GM12878 (cell line): ENCODE data around the gene CLIP1. TPM values are rescaled to one million over a fixed set of nuclear protein-coding genes. Genes with fewer than 3 reads are reported as not detected.

Source experiments
- ATAC-seq: fragments of 200-7000 bp; cut with Tn5 transposase; 3 replicates; pipeline ENCODE4 v1.9.1; 2020; ENCODE audit warnings: mild to moderate bottlenecking, moderate library complexity
- BruUV-seq: library from RNA; stranded (reverse); fragments of 400-500 nt; replicated peaks from 2 replicates; lab custom pipeline; 2021; lab: Mats Ljungman, UMichigan
- CTCF ChIA-PET: fragments of 300-600 bp; sonication (Branson Sonifier 250); formaldehyde crosslinking; extraction: SDS; loops from one replicate; lab custom pipeline; 2021; ENCODE audit warnings: inconsistent platforms; lab: Yijun Ruan, JAX
- POLR2A ChIA-PET: fragments of 350-600 bp; formaldehyde crosslinking; extraction: SDS; loops from one replicate; lab custom pipeline; 2021; ENCODE audit warnings: inconsistent platforms; lab: Charles Lee
- RAD21 ChIA-PET: fragments of 300-600 bp; sonication (Branson Sonifier 250); formaldehyde crosslinking; loops from one replicate; lab custom pipeline; 2023; ENCODE audit warnings: antibody characterized with exemption; ENCODE audit not compliant: unreplicated experiment; lab: Charles Lee
- SMC1A ChIA-PET: fragments of 300-600 bp; sonication (Branson Sonifier 250); formaldehyde crosslinking; loops from one replicate; lab custom pipeline; 2023; ENCODE audit not compliant: unreplicated experiment, uncharacterized antibody; lab: Charles Lee
- DNase-seq: peaks from one replicate; pipeline ENCODE4 v3.0.0-alpha.2; 2011; ENCODE audit warnings: low read depth, low spot score
- FAIRE-seq: peaks from 3 replicates; lab custom pipeline; 2011; peaks lifted over from hg19 to GRCh38; lab: Jason Lieb, UNC
- H2AFZ ChIP-seq: 2 replicates; pipeline ENCODE4 v1.6.0; 2011; ENCODE audit warnings: low read depth, low read length, control low read depth; ENCODE audit not compliant: control insufficient read depth
- H3K27ac ChIP-seq: 2 replicates; pipeline ENCODE4 v1.5.1; 2011; ENCODE audit warnings: control low read depth; ENCODE audit not compliant: control insufficient read depth, insufficient read depth
- H3K27me3 ChIP-seq, 2 experiments: replicated peaks in 1 of 2; 2 replicates each; pipeline versions ENCODE4 v1.6.0 to v1.6.1; 2011; ENCODE audit warnings: low read length in 1 of 2; ENCODE audit not compliant: control insufficient read depth in 2 of 2, insufficient read depth in 2 of 2
- H3K36me3 ChIP-seq, 2 experiments: 2 replicates each; pipeline ENCODE4 v1.5.1; 2011; ENCODE audit warnings: low read length in 1 of 2; ENCODE audit not compliant: control insufficient read depth in 2 of 2, insufficient read depth in 2 of 2
- H3K4me1 ChIP-seq: 2 replicates; pipeline ENCODE4 v1.6.1; 2011; ENCODE audit warnings: mild to moderate bottlenecking, low read length, moderate library complexity, mixed read lengths; ENCODE audit not compliant: control insufficient read depth, insufficient read depth
- H3K4me2 ChIP-seq: 2 replicates; pipeline ENCODE4 v1.6.0; 2011; ENCODE audit warnings: control low read depth; ENCODE audit not compliant: control insufficient read depth, insufficient read depth
- H3K4me3 ChIP-seq: fragments of 200-600 bp; sonication (generic); 2 replicates; pipeline ENCODE4 v1.5.1; 2016
- H3K79me2 ChIP-seq: 2 replicates; pipeline ENCODE4 v1.6.0; 2011; ENCODE audit warnings: low read length; ENCODE audit not compliant: control insufficient read depth, insufficient read depth
- H3K9ac ChIP-seq: 2 replicates; pipeline ENCODE4 v1.8.0; 2011; ENCODE audit warnings: low read length, control low read depth, mixed read lengths; ENCODE audit not compliant: control insufficient read depth, insufficient read depth
- H3K9me3 ChIP-seq: replicated peaks from 3 replicates; pipeline ENCODE4 v1.5.1; 2011; ENCODE audit warnings: mild to moderate bottlenecking, low read length; ENCODE audit not compliant: control insufficient read depth, insufficient read depth
- H4K20me1 ChIP-seq: 2 replicates; pipeline ENCODE4 v1.6.0; 2011; ENCODE audit not compliant: control insufficient read depth, insufficient read depth
- CREB1 ChIP-seq: IDR thresholded peaks from 2 replicates; pipeline ENCODE4 v1.6.1; 2012; ENCODE audit warnings: low read depth, mild to moderate bottlenecking, inconsistent platforms
- JUNB ChIP-seq: IDR thresholded peaks from 2 replicates; pipeline ENCODE4 v1.6.1; 2016; ENCODE audit warnings: antibody characterized with exemption, mild to moderate bottlenecking
- MTA2 ChIP-seq: fragments of 450-650 bp; IDR thresholded peaks from 2 replicates; pipeline ENCODE4 v1.6.1; 2016; ENCODE audit warnings: low read depth, mild to moderate bottlenecking, moderate library complexity
- MXI1 ChIP-seq: fragments of 150-350 bp; IDR thresholded peaks from 2 replicates; pipeline ENCODE4 v1.6.1; 2011; ENCODE audit warnings: low read depth, mild to moderate bottlenecking, inconsistent platforms, low read length, improper control_type of control experiment
- POLR2A ChIP-seq: IDR thresholded peaks from 2 replicates; pipeline ENCODE4 v1.6.1; 2011; ENCODE audit warnings: low read depth, mild to moderate bottlenecking, low read length
- RUNX3 ChIP-seq: IDR thresholded peaks from 2 replicates; pipeline ENCODE4 v1.6.1; 2012; ENCODE audit warnings: low read length, inconsistent platforms
- WGBS: methylation state at CpG from one replicate; pipeline ENCODE4 v1.1.6; 2016; ENCODE audit warnings: low lambda C conversion rate; ENCODE audit not compliant: insufficient replicate concordance, insufficient coverage; ENCODE audit errors: missing lambda C conversion rate; 5-methylcytosine and 5-hydroxymethylcytosine counted together
- in situ Hi-C: fragments of 300-500 bp; cut with MboI; formaldehyde crosslinking; loops from 9 replicates; pipeline ENCODE4 v1.14.3; 2018; ENCODE audit warnings: mixed read lengths
- intact Hi-C: fragments of 100-400 bp; cut with micrococcal nuclease; formaldehyde crosslinking; loops from one replicate; pipeline ENCODE4 v1.14.2; 2022; ENCODE audit not compliant: unreplicated experiment
- polyA plus RNA-seq, 11 experiments: library from polyadenylated mRNA; depleted of rRNA in 4 of 11; unstranded in 6 of 11; stranded (reverse) in 5 of 11; fragments of >200 nt; fragmentation: Nextera tagmentation in 4 of 11; fragmentation: Illumina TruSeq in 1 of 11; extraction: Ambion mirVana in 4 of 11; extraction: Trizol in 1 of 11; gene quantifications; 1 replicate in 1 of 11; 2 replicates in 10 of 11; pipeline versions ENCODE4 v1.2.1 to v1.2.3, GENCODE V29; 2011 to 2016; ENCODE audit warnings: inconsistent platforms in 2 of 11, missing spikeins in 2 of 11, low read depth in 1 of 11
- total RNA-seq, 4 experiments: library from RNA; depleted of rRNA in 3 of 4; stranded (reverse); fragments of >200 nt in 3 of 4; fragmentation: Illumina TruSeq in 1 of 4; extraction: Trizol in 1 of 4; gene quantifications; 2 replicates each; pipeline versions ENCODE4 v1.2.1 to v1.2.3, GENCODE V29; 2013 to 2021

CLIP1 gene
- total and polyA plus RNA-seq, 10 of the 15 experiments (the other 5 are each of a cell fraction or from before 2014, with no cell fraction given): 6.0 to 45.4 (median 25.2) TPM

GRCh38 chr12:122403831-122404230, 18.6 kb downstream of the CLIP1 start:
- peak overlapping the region; percentile 1; the same call in 1 of the 2 replicates for H2AFZ ChIP-seq
- peak; percentile 43 for ATAC-seq
- no TSS peak for BruUV-seq
- no peak for DNase-seq
- no peaks in the 10 kb centered on the region for H3K27me3 ChIP-seq
- 27% methylated on average over 12 of the region's 12 CpGs for WGBS
- TF ChIP-seq RUNX3 (peak; percentile 63), POLR2A (0 out of 2 replicates have a peak, but pooled peaks have one; percentile 18), MTA2 (no peak), MXI1 (no peak), JUNB (peak; percentile 57), CREB1 (0 out of 2 replicates have a peak, but pooled peaks have one; percentile 19)
- CTCF ChIA-PET: interaction anchor here (0.6 to 7.2 kb wide), 8 partner anchors 8 to 97 kb away, joined by 3 to 246 read pairs (median 6); partner anchors contain the start of genes CLIP1 and ZCCHC8
- peak overlapping the region; percentile 75 for H3K4me2 ChIP-seq
- peak overlapping the region; percentile 29; the same call in 1 of the 2 replicates for H3K4me3 ChIP-seq
- H3K4me1 ChIP-seq: peaks cover 38% of the 10 kb centered on the region
- SMC1A ChIA-PET: interaction anchor here (1.0 to 7.9 kb wide), 5 partner anchors 11 to 146 kb away, joined by 5 to 147 read pairs (median 22); partner anchors contain the start of gene CLIP1
- no peaks in the 10 kb centered on the region for H3K9me3 ChIP-seq
- in situ Hi-C loops (no loop called here), intact Hi-C loops (loop anchor here (1.0 to 5.0 kb wide), 2 partner anchors 15 to 348 kb away; partner anchors contain the start of gene DENR)
- no peak overlapping the region for H3K9ac ChIP-seq
- RAD21 ChIA-PET: interaction anchor here (1.0 to 3.3 kb wide), 7 partner anchors 9 to 123 kb away, joined by 3 to 18 read pairs (median 6); partner anchors contain the start of genes CLIP1, KNTC1 and RSRC2
- no peaks in the 10 kb centered on the region; the same call in 1 of the 2 replicates for H4K20me1 ChIP-seq
- peaks cover 18% of the 10 kb centered on the region for H3K79me2 ChIP-seq
- FAIRE-seq: peak; percentile 7
- peak overlapping the region; percentile 47 for H3K27ac ChIP-seq
- POLR2A ChIA-PET: interaction anchor here (1.8 kb wide), 1 partner anchor 16 kb away, joined by 7 read pairs; no protein-coding TSS in a partner anchor
- no peaks in the 10 kb centered on the region; a peak in 2 of 4 replicates for H3K36me3 ChIP-seq
